ENCODE results near the gene UBAP1L.

Gene UBAP1L

DNA sequence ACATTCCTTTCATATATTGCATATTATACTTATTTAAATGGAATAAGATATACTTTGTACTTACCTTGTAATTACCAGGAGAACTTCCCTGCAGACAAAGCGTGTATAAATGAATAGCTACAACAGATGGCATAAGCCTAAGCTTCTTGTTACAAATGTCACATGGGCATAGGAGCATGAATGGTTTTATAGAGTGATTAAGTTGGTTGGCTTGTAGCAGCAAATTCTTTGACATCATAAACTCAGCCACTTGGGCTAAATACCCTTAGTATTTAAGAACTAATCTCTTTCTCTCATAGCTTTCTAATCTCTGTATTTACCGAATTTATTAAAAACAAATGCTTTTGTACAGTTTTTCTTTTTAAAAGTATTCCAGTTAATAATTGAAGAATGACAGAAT, at the start of gene UBAP1L:
TSS of gene UBAP1L (minus strand) at position 115 of the 400 bp plus-strand sequence. CDS start 8,985 bp downstream, outside the sequence.
- ATAC-seq (ENCODE audit: insufficient read depth, low read depth) (no peak), DNase-seq (no peak)
- H3K79me2 ChIP-seq (ENCODE audit: insufficient read depth, low read length): no peaks in the 10 kb centered on the region
- peaks cover 65% of the 10 kb centered on the region for H3K36me3 ChIP-seq (ENCODE audit: insufficient read depth, low read length)
- H3K9me3 ChIP-seq (ENCODE audit: insufficient read depth, low read length, severe bottlenecking): no peaks in the 10 kb centered on the region
- no peak within 1 kb of the TSS for H3K27ac ChIP-seq (ENCODE audit: low read length)
- no peak for TF ChIP-seq EZH2 (IDR thresholded peaks at IDR 0.05; ENCODE audit: borderline replicate concordance, low read depth, low read length, severe bottlenecking)
- TF ChIP-seq, protein P1, sequence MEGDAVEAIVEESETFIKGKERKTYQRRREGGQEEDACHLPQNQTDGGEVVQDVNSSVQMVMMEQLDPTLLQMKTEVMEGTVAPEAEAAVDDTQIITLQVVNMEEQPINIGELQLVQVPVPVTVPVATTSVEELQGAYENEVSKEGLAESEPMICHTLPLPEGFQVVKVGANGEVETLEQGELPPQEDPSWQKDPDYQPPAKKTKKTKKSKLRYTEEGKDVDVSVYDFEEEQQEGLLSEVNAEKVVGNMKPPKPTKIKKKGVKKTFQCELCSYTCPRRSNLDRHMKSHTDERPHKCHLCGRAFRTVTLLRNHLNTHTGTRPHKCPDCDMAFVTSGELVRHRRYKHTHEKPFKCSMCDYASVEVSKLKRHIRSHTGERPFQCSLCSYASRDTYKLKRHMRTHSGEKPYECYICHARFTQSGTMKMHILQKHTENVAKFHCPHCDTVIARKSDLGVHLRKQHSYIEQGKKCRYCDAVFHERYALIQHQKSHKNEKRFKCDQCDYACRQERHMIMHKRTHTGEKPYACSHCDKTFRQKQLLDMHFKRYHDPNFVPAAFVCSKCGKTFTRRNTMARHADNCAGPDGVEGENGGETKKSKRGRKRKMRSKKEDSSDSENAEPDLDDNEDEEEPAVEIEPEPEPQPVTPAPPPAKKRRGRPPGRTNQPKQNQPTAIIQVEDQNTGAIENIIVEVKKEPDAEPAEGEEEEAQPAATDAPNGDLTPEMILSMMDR (IDR thresholded peaks at IDR 0.05; ENCODE audit: borderline replicate concordance, extremely low read depth, low read length, poor library complexity, severe bottlenecking): no peak
- H3K9ac ChIP-seq (ENCODE audit: low read depth, low read length): no peak within 1 kb of the TSS
- H3K27me3 ChIP-seq (ENCODE audit: insufficient read depth, low read length, poor library complexity): no peaks in the 10 kb centered on the region
- H3K4me2 ChIP-seq (ENCODE audit: insufficient read depth, low read length): no peak within 1 kb of the TSS
- no peak within 1 kb of the TSS for H2AFZ ChIP-seq (ENCODE audit: low read depth, low read length)
- H4K20me1 ChIP-seq (ENCODE audit: insufficient read depth, low read length): no peaks in the 10 kb centered on the region; the same call in 1 of the 2 replicates
- H3K4me3 ChIP-seq (ENCODE audit: low read depth in 1 of 2, low read length in 2 of 2): no peak within 1 kb of the TSS
- H3K4me1 ChIP-seq (ENCODE audit: insufficient read depth, low read length): no peaks in the 10 kb centered on the region

- TF ChIP-seq EZH2 (IDR thresholded peaks at IDR 0.05; ENCODE audit: borderline replicate concordance, low read depth, low read length, severe bottlenecking): no peak
- TF ChIP-seq, protein P1 (IDR thresholded peaks at IDR 0.05; ENCODE audit: borderline replicate concordance, extremely low read depth, low read length, poor library complexity, severe bottlenecking): no peak
- Histone ChIP-seq H4K20me1 (ENCODE audit: insufficient read depth, low read length) (no peaks in the 10 kb centered on the region; the same call in 1 of the 2 replicates), H3K27me3 (ENCODE audit: insufficient read depth, low read length, poor library complexity) (no peaks in the 10 kb centered on the region), H3K4me1 (ENCODE audit: insufficient read depth, low read length) (no peaks in the 10 kb centered on the region), H3K4me2 (ENCODE audit: insufficient read depth, low read length) (no peak overlapping the region), H3K9ac (ENCODE audit: low read depth, low read length) (no peak overlapping the region), H2AFZ (ENCODE audit: low read depth, low read length) (no peak overlapping the region), H3K36me3 (ENCODE audit: insufficient read depth, low read length) (peaks cover 56% of the 10 kb centered on the region), H3K27ac (ENCODE audit: low read length) (no peak overlapping the region), H3K9me3 (ENCODE audit: insufficient read depth, low read length, severe bottlenecking) (no peaks in the 10 kb centered on the region), H3K79me2 (ENCODE audit: insufficient read depth, low read length) (peaks cover 24% of the 10 kb centered on the region), H3K4me3 (ENCODE audit: low read depth in 1 of 2, low read length in 2 of 2) (no peak overlapping the region)
- ATAC-seq (ENCODE audit: insufficient read depth, low read depth): no peak
- no peak for DNase-seq
Measured at GRCh38 chr15:65164139-65164538, 49.1 kb upstream of the UBAP1L start.

DNA sequence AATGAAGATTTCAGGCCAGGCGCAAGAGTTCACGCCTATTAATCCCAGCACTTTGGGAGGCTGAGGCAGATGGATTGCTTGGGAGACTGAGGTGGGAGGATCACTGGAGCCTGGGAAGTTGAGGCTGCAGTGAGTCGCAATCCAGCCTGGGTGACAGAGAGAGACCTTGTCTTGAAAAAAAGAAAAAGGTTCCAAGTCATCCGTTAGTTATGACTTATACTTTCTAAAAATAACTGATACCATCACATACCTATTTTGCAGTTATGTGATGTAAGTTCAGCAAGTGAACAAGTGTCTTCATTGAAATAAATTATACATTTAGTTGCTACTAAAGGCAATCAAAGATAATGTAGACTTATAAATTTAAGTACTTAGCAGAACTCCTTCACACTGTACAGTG, 48.0 kb upstream of the UBAP1L start:
- no peak overlapping the region for H3K4me3 ChIP-seq (ENCODE audit: low read depth in 1 of 2, low read length in 2 of 2)
- no peak overlapping the region for H3K4me2 ChIP-seq (ENCODE audit: insufficient read depth, low read length)
- H3K79me2 ChIP-seq (ENCODE audit: insufficient read depth, low read length): peaks cover 23% of the 10 kb centered on the region
- TF ChIP-seq, protein P1 (IDR thresholded peaks at IDR 0.05; ENCODE audit: borderline replicate concordance, extremely low read depth, low read length, poor library complexity, severe bottlenecking): no peak
- TF ChIP-seq EZH2 (IDR thresholded peaks at IDR 0.05; ENCODE audit: borderline replicate concordance, low read depth, low read length, severe bottlenecking): no peak
- H4K20me1 ChIP-seq (ENCODE audit: insufficient read depth, low read length): no peaks in the 10 kb centered on the region; the same call in 1 of the 2 replicates
- H3K27me3 ChIP-seq (ENCODE audit: insufficient read depth, low read length, poor library complexity): no peaks in the 10 kb centered on the region
- H2AFZ ChIP-seq (ENCODE audit: low read depth, low read length): no peak overlapping the region
- no peak overlapping the region for H3K27ac ChIP-seq (ENCODE audit: low read length)
- no peak for ATAC-seq (ENCODE audit: insufficient read depth, low read depth)
- no peaks in the 10 kb centered on the region for H3K9me3 ChIP-seq (ENCODE audit: insufficient read depth, low read length, severe bottlenecking)
- no peaks in the 10 kb centered on the region for H3K4me1 ChIP-seq (ENCODE audit: insufficient read depth, low read length)
- DNase-seq: no peak
- no peak overlapping the region for H3K9ac ChIP-seq (ENCODE audit: low read depth, low read length)
- H3K36me3 ChIP-seq (ENCODE audit: insufficient read depth, low read length): peaks cover 66% of the 10 kb centered on the region

DNA sequence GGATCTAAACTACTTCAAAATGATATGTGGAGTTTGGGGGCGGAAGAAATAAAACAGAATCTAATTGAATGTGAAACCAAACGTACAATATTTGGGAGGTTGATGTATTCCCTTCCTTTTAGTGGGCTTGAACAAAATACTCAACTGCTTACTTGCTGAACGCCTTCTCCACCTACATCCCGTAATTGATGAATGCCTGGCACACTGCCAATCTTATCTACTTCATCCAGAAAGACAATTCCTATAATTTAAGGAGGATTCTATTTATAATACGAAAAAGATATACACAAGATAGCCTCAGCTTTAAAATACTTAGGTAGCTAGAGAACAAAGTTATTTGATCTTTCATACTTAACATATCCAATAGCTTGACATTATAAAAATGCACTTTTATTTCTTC, 41.7 kb upstream of the UBAP1L start:
- Histone ChIP-seq H3K27me3 (ENCODE audit: insufficient read depth, low read length, poor library complexity) (no peaks in the 10 kb centered on the region), H3K4me1 (ENCODE audit: insufficient read depth, low read length) (no peaks in the 10 kb centered on the region), H3K9ac (ENCODE audit: low read depth, low read length) (no peak overlapping the region), H3K79me2 (ENCODE audit: insufficient read depth, low read length) (0 out of 2 replicates have a peak, but pooled peaks cover 2% of the 10 kb centered on the region), H3K4me3 (ENCODE audit: low read depth in 1 of 2, low read length in 2 of 2) (no peak overlapping the region), H3K4me2 (ENCODE audit: insufficient read depth, low read length) (no peak overlapping the region), H3K36me3 (ENCODE audit: insufficient read depth, low read length) (peaks cover 80% of the 10 kb centered on the region), H3K27ac (ENCODE audit: low read length) (no peak overlapping the region), H4K20me1 (ENCODE audit: insufficient read depth, low read length) (no peaks in the 10 kb centered on the region), H3K9me3 (ENCODE audit: insufficient read depth, low read length, severe bottlenecking) (no peaks in the 10 kb centered on the region), H2AFZ (ENCODE audit: low read depth, low read length) (no peak overlapping the region)
- DNase-seq: no peak
- no peak for ATAC-seq (ENCODE audit: insufficient read depth, low read depth)
- TF ChIP-seq, protein P1 (IDR thresholded peaks at IDR 0.05; ENCODE audit: borderline replicate concordance, extremely low read depth, low read length, poor library complexity, severe bottlenecking): no peak
- TF ChIP-seq EZH2 (IDR thresholded peaks at IDR 0.05; ENCODE audit: borderline replicate concordance, low read depth, low read length, severe bottlenecking): no peak
